Osteoblast (primary cell): Measurements from ENCODE around the gene SLC6A9. TPM values are rescaled to one million over a fixed set of nuclear protein-coding genes. Genes with fewer than 3 reads are reported as not detected.

Experiments
- DNase-seq: peaks from one replicate; pipeline ENCODE4 v3.0.0; 2011; ENCODE audit warnings: low spot score, mixed read lengths; ENCODE audit not compliant: insufficient read length; ENCODE audit errors: missing footprints
- H2AFZ ChIP-seq: 2 replicates; pipeline ENCODE4 v1.6.0; 2011; ENCODE audit warnings: mild to moderate bottlenecking, low read length
- H3K27ac ChIP-seq: 2 replicates; pipeline ENCODE4 v1.5.1; 2011; ENCODE audit warnings: mild to moderate bottlenecking, low read depth, low read length, moderate library complexity
- H3K27me3 ChIP-seq: 2 replicates; pipeline ENCODE4 v1.6.0; 2012; ENCODE audit warnings: mild to moderate bottlenecking, control low read depth, inconsistent platforms, low read length, moderate library complexity; ENCODE audit not compliant: insufficient read depth
- H3K36me3 ChIP-seq: 2 replicates; pipeline ENCODE4 v1.5.1; 2011; ENCODE audit warnings: mild to moderate bottlenecking, low read length, control low read depth, moderate library complexity; ENCODE audit not compliant: insufficient read depth
- H3K4me1 ChIP-seq: 2 replicates; pipeline ENCODE4 v1.5.1; 2011; ENCODE audit warnings: mild to moderate bottlenecking, low read length, control low read depth, moderate library complexity; ENCODE audit not compliant: insufficient read depth
- H3K4me2 ChIP-seq: 2 replicates; pipeline ENCODE4 v1.6.0; 2011; ENCODE audit warnings: mild to moderate bottlenecking, low read length; ENCODE audit not compliant: insufficient read depth
- H3K4me3 ChIP-seq: fragments of 200-600 bp; sonication (generic); 3 replicates; pipeline ENCODE4 v1.5.1; 2012; ENCODE audit warnings: mild to moderate bottlenecking, low read length, inconsistent platforms; ENCODE audit not compliant: insufficient read depth
- H3K79me2 ChIP-seq: 2 replicates; pipeline ENCODE4 v1.6.0; 2012; ENCODE audit warnings: mild to moderate bottlenecking, low read length, control low read depth, inconsistent platforms; ENCODE audit not compliant: insufficient read depth
- H3K9me3 ChIP-seq: 2 replicates; pipeline ENCODE4 v1.5.1; 2011; ENCODE audit warnings: low read depth, low read length, control low read depth
- H4K20me1 ChIP-seq: 2 replicates; pipeline ENCODE4 v1.6.0; 2012; ENCODE audit warnings: mild to moderate bottlenecking, low read length, control low read depth; ENCODE audit not compliant: insufficient read depth
- CTCF ChIP-seq: IDR thresholded peaks from 2 replicates; pipeline ENCODE4 v1.5.1; 2011; ENCODE audit warnings: mild to moderate bottlenecking, low read depth, low read length, moderate library complexity; ENCODE audit errors: extremely low read depth
- total RNA-seq: library from RNA; depleted of rRNA; stranded (reverse); fragments of >200 nt; gene quantifications from 2 replicates; pipeline ENCODE4 v1.2.3, GENCODE V29; 2012

Gene SLC6A9
- total RNA-seq, 1 donor: 18.5 TPM

GRCh38 chr1:44049839-44050238, 18.6 kb upstream of the SLC6A9 start:
- H4K20me1 ChIP-seq: no peaks in the 10 kb centered on the region
- H3K4me2 ChIP-seq: peak overlapping the region; percentile 77
- H2AFZ ChIP-seq: no peak overlapping the region
- H3K79me2 ChIP-seq: no peaks in the 10 kb centered on the region
- H3K4me3 ChIP-seq: peak overlapping the region; percentile 31
- H3K27me3 ChIP-seq: no peaks in the 10 kb centered on the region
- TF ChIP-seq CTCF: no peak
- H3K36me3 ChIP-seq: peaks cover 6% of the 10 kb centered on the region
- peak; percentile 86 for DNase-seq
- H3K27ac ChIP-seq: peak overlapping the region; percentile 91
- peaks cover 37% of the 10 kb centered on the region for H3K4me1 ChIP-seq
- no peaks in the 10 kb centered on the region for H3K9me3 ChIP-seq

DNA sequence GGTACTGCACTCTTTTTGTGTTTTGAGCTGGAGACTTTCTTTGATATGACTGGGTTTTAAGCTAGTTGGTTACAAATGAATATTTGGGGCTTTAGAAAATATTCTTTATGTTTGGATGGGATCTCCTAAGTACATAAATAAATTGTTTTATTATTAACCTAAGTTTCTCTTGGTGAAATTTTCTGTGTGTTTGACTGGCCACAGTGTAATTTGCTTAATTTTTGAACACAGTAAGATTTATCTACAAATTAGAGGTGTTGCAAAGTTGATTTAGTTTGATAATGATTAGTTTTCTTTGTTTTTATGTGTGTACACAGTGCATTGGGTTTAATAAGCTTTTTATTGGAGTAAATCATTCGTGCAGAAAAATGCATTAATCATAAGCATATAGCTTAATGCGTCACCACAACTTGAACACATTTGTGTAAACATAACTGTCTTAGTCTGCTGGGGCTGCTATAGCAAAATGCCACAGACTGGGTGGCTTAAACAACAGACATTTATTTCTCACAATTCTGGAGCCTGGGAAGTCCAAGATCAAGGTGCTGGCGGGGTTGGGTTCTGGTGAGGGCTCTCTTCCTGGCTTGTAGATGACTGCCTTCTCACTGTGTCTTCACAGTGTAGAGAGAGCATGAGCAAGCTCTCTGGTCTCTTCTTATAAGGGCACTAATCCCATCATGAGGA, 17.4 kb upstream of the SLC6A9 start:
- no peaks in the 10 kb centered on the region for H4K20me1 ChIP-seq
- TF ChIP-seq CTCF: no peak
- H3K36me3 ChIP-seq: peaks cover 6% of the 10 kb centered on the region
- DNase-seq: no peak
- peak overlapping the region; percentile 29 for H3K4me3 ChIP-seq
- peaks cover 47% of the 10 kb centered on the region for H3K4me1 ChIP-seq
- no peaks in the 10 kb centered on the region for H3K79me2 ChIP-seq
- no peak overlapping the region for H2AFZ ChIP-seq
- peak overlapping the region; percentile 91 for H3K27ac ChIP-seq
- H3K9me3 ChIP-seq: no peaks in the 10 kb centered on the region
- no peaks in the 10 kb centered on the region for H3K27me3 ChIP-seq
- peak overlapping the region; percentile 77 for H3K4me2 ChIP-seq

- Histone ChIP-seq H3K36me3 (no peaks in the 10 kb centered on the region), H3K4me1 (peaks cover 52% of the 10 kb centered on the region), H3K4me2 (peak overlapping the region; percentile 77), H3K27me3 (no peaks in the 10 kb centered on the region), H3K79me2 (no peaks in the 10 kb centered on the region), H2AFZ (peak overlapping the region; percentile 89), H3K4me3 (peak overlapping the region; percentile 40), H3K27ac (peak overlapping the region; percentile 91), H4K20me1 (no peaks in the 10 kb centered on the region), H3K9me3 (no peaks in the 10 kb centered on the region)
- DNase-seq: no peak
- TF ChIP-seq CTCF: no peak
These were observed 15.9 kb upstream of the SLC6A9 start for GRCh38 chr1:44047131-44047530.

- Histone ChIP-seq H3K27ac (no peak overlapping the region), H3K4me1 (peaks cover 59% of the 10 kb centered on the region), H3K9me3 (no peaks in the 10 kb centered on the region)
These were observed 13.8 kb upstream of the SLC6A9 start for GRCh38 chr1:44045064-44045463.

More at GRCh38 chr1:44045064-44045463, 13.8 kb upstream of the SLC6A9 start:
- H3K4me3 ChIP-seq: no peak overlapping the region
- no peaks in the 10 kb centered on the region for H3K79me2 ChIP-seq
- H3K36me3 ChIP-seq: no peaks in the 10 kb centered on the region
- H3K27me3 ChIP-seq: no peaks in the 10 kb centered on the region
- H2AFZ ChIP-seq: no peak overlapping the region
- DNase-seq: no peak
- H3K4me2 ChIP-seq: no peak overlapping the region
- TF ChIP-seq CTCF: no peak
- no peaks in the 10 kb centered on the region for H4K20me1 ChIP-seq
